ENCODE data around the gene ENGASE. TPM values are rescaled to one million over a fixed set of nuclear protein-coding genes. Genes with fewer than 3 reads are reported as not detected.

The ENGASE gene
- total RNA-seq, 1 donor from 2014 or later, result 11.5 TPM

DNA sequence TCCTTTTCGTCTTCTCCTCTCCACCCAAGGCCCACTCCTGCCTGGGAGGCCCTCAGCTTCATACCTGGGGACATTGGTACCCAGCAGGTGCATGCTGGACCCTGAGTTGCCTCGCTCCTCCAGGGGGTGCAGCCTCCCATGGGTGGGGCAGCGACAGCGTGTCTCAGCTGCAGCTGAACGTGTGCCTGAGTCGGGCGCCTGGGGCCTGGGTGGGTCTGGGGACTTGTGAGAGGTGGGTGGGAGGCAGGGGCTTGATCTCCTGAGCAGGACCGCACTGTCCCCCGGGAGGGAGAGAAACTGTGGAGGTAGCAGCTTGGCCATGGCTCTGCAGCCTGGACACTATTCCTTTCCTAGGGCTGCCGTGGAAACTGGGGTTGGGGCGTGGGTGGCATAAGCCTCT lies 24.8 kb upstream of the ENGASE start:
- Mint-ChIP-seq H3K4me1 (ENCODE audit: low read depth, unreplicated experiment) (peaks cover 12% of the 10 kb centered on the region), H3K4me3 (ENCODE audit: unreplicated experiment) (no peak overlapping the region), H3K36me3 (ENCODE audit: low read depth, unreplicated experiment) (no peaks in the 10 kb centered on the region), H3K27me3 (ENCODE audit: low read depth, unreplicated experiment) (peaks cover 29% of the 10 kb centered on the region), H3K27ac (ENCODE audit: unreplicated experiment) (no peak overlapping the region), H3K9me3 (ENCODE audit: unreplicated experiment) (peaks cover 9% of the 10 kb centered on the region)
- Histone ChIP-seq H3K36me3 (ENCODE audit: insufficient read depth, low read length) (no peaks in the 10 kb centered on the region), H2AFZ (ENCODE audit: low read depth, low read length) (no peak overlapping the region), H3K27me3 (ENCODE audit: insufficient read depth, low read length) (peaks cover 2% of the 10 kb centered on the region), H3K79me2 (ENCODE audit: insufficient read depth, low read length) (no peaks in the 10 kb centered on the region), H3K4me3 (ENCODE audit: insufficient read depth, low read depth, low read length) (no peak overlapping the region), H3K27ac (ENCODE audit: low read depth, low read length) (no peak overlapping the region), H4K20me1 (ENCODE audit: insufficient read depth, low read length) (no peaks in the 10 kb centered on the region), H3K9ac (ENCODE audit: low read length) (no peak overlapping the region), H3K4me1 (ENCODE audit: insufficient read depth, low read length) (peaks cover 6% of the 10 kb centered on the region), H3K9me3 (ENCODE audit: insufficient read depth, low read depth, low read length) (no peaks in the 10 kb centered on the region), H3K4me2 (ENCODE audit: low read length) (no peak overlapping the region)
- DNase-seq (ENCODE audit: low read depth) (no peak), FAIRE-seq (no peak)
- TF ChIP-seq EZH2 (IDR thresholded peaks at IDR 0.05; ENCODE audit: insufficient read depth, low read length), result no peak
- TF ChIP-seq, protein P1, sequence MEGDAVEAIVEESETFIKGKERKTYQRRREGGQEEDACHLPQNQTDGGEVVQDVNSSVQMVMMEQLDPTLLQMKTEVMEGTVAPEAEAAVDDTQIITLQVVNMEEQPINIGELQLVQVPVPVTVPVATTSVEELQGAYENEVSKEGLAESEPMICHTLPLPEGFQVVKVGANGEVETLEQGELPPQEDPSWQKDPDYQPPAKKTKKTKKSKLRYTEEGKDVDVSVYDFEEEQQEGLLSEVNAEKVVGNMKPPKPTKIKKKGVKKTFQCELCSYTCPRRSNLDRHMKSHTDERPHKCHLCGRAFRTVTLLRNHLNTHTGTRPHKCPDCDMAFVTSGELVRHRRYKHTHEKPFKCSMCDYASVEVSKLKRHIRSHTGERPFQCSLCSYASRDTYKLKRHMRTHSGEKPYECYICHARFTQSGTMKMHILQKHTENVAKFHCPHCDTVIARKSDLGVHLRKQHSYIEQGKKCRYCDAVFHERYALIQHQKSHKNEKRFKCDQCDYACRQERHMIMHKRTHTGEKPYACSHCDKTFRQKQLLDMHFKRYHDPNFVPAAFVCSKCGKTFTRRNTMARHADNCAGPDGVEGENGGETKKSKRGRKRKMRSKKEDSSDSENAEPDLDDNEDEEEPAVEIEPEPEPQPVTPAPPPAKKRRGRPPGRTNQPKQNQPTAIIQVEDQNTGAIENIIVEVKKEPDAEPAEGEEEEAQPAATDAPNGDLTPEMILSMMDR (IDR thresholded peaks at IDR 0.05; ENCODE audit: insufficient read depth, low read depth, low read length), result no peak

DNA sequence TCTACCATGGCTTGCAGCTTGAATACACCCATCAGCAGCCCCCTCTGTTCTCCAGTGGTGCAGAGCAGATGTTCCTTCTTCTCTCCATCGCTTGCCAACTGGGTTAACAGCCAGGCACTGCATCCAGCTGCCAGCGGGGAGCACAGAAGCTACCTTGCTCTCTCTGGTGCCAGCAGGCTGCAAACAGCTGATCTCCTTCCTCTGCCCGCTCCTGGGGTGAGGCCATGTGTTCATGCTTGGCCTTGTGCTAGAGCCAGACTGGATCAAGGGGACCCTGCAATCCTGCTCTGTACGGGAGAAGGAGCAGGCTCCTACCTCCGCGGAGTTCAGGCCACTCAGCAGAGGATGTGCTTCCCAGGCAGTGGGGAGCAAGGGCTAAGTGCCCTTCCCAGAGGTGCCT lies 24.1 kb upstream of the ENGASE start:
- DNase-seq (ENCODE audit: low read depth) (no peak), FAIRE-seq (no peak)
- no peak overlapping the region for H3K27ac Mint-ChIP-seq (ENCODE audit: unreplicated experiment)
- H3K27me3 Mint-ChIP-seq (ENCODE audit: low read depth, unreplicated experiment), result peaks cover 24% of the 10 kb centered on the region
- H3K4me3 Mint-ChIP-seq (ENCODE audit: unreplicated experiment), result no peak overlapping the region
- no peaks in the 10 kb centered on the region for H3K9me3 ChIP-seq (ENCODE audit: insufficient read depth, low read depth, low read length)
- no peaks in the 10 kb centered on the region for H4K20me1 ChIP-seq (ENCODE audit: insufficient read depth, low read length)
- no peak for TF ChIP-seq EZH2 (IDR thresholded peaks at IDR 0.05; ENCODE audit: insufficient read depth, low read length)
- H3K9ac ChIP-seq (ENCODE audit: low read length), result no peak overlapping the region
- H3K4me1 Mint-ChIP-seq (ENCODE audit: low read depth, unreplicated experiment), result peaks cover 12% of the 10 kb centered on the region
- H2AFZ ChIP-seq (ENCODE audit: low read depth, low read length), result no peak overlapping the region
- H3K36me3 Mint-ChIP-seq (ENCODE audit: low read depth, unreplicated experiment), result no peaks in the 10 kb centered on the region
- H3K4me2 ChIP-seq (ENCODE audit: low read length), result no peak overlapping the region
- no peaks in the 10 kb centered on the region for H3K27me3 ChIP-seq (ENCODE audit: insufficient read depth, low read length)
- H3K4me3 ChIP-seq (ENCODE audit: insufficient read depth, low read depth, low read length), result no peak overlapping the region
- no peaks in the 10 kb centered on the region for H3K36me3 ChIP-seq (ENCODE audit: insufficient read depth, low read length)
- H3K79me2 ChIP-seq (ENCODE audit: insufficient read depth, low read length), result no peaks in the 10 kb centered on the region
- no peak overlapping the region for H3K27ac ChIP-seq (ENCODE audit: low read depth, low read length)
- peaks cover 11% of the 10 kb centered on the region for H3K9me3 Mint-ChIP-seq (ENCODE audit: unreplicated experiment)
- peaks cover 6% of the 10 kb centered on the region for H3K4me1 ChIP-seq (ENCODE audit: insufficient read depth, low read length)

DNA sequence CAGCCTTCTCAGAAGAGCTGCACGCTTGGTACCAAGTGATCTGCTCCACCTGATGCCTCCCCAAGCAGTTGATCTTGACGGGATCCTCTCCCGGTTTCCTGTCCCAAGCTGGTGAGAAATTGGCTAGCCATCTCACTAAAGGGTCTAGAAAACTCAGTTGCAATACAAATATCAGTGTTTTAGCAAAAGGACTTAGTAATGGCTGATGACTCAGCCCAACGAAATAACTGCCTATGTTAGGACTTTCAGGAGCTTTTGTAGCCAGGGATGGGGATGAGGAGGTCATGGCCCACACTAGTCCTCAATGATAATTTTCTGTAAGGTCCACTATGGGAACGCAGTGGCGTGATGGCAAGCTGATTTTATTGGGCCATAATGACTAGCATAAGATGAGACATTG lies 23.3 kb upstream of the ENGASE start:
- DNase-seq (ENCODE audit: low read depth), result no peak
- H3K4me3 Mint-ChIP-seq (ENCODE audit: unreplicated experiment), result no peak overlapping the region

More for the DNA sequence above, 23.3 kb upstream of the ENGASE start:
- Histone ChIP-seq H4K20me1 (ENCODE audit: insufficient read depth, low read length) (no peaks in the 10 kb centered on the region), H3K27me3 (ENCODE audit: insufficient read depth, low read length) (no peaks in the 10 kb centered on the region), H3K4me2 (ENCODE audit: low read length) (no peak overlapping the region), H3K79me2 (ENCODE audit: insufficient read depth, low read length) (no peaks in the 10 kb centered on the region), H3K9ac (ENCODE audit: low read length) (no peak overlapping the region), H3K4me3 (ENCODE audit: insufficient read depth, low read depth, low read length) (no peak overlapping the region), H2AFZ (ENCODE audit: low read depth, low read length) (no peak overlapping the region), H3K9me3 (ENCODE audit: insufficient read depth, low read depth, low read length) (no peaks in the 10 kb centered on the region), H3K27ac (ENCODE audit: low read depth, low read length) (no peak overlapping the region), H3K4me1 (ENCODE audit: insufficient read depth, low read length) (peaks cover 6% of the 10 kb centered on the region), H3K36me3 (ENCODE audit: insufficient read depth, low read length) (no peaks in the 10 kb centered on the region)
- no peak for FAIRE-seq
- peaks cover 16% of the 10 kb centered on the region for H3K27me3 Mint-ChIP-seq (ENCODE audit: low read depth, unreplicated experiment)
- peaks cover 12% of the 10 kb centered on the region for H3K4me1 Mint-ChIP-seq (ENCODE audit: low read depth, unreplicated experiment)
- TF ChIP-seq EZH2 (IDR thresholded peaks at IDR 0.05; ENCODE audit: insufficient read depth, low read length), result no peak
- TF ChIP-seq, protein P1 (IDR thresholded peaks at IDR 0.05; ENCODE audit: insufficient read depth, low read depth, low read length), result no peak
- peaks cover 13% of the 10 kb centered on the region for H3K9me3 Mint-ChIP-seq (ENCODE audit: unreplicated experiment)
- no peaks in the 10 kb centered on the region for H3K36me3 Mint-ChIP-seq (ENCODE audit: low read depth, unreplicated experiment)
- H3K27ac Mint-ChIP-seq (ENCODE audit: unreplicated experiment), result peak overlapping the region; percentile 8
